UCSD-AML1 (cell line): ENCODE results near the gene GPC6.

Experiments used
- DNase-seq: peaks from one replicate; lab custom pipeline; 2025; ENCODE audit not compliant: unreplicated experiment; lab: John Stamatoyannopoulos, UW

GPC6 gene

DNA sequence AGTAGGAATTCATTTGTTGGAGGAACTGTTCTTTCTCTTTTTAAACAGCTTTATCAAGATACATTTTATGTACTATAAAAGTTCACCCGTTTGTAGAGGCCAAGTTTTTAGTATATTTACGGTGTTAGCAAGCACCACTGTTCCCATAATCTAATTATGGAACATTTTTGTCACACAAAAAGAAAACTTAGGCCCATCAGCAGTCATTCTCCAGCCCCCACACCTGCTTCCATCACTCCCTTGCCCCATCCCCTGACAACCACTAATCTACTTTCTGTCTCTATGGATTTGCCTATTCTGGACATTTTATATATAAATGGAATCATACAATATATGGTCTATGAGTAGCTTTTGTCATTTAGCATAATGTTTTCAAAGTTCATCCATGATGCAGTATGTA lies 787.9 kb downstream of the GPC6 start:
- no peak for DNase-seq

- no peak for DNase-seq
These were observed 793.8 kb downstream of the GPC6 start for GRCh38 chr13:94020426-94020825.

- DNase-seq: no peak
These were observed 794.2 kb downstream of the GPC6 start for GRCh38 chr13:94020833-94021232.

DNA sequence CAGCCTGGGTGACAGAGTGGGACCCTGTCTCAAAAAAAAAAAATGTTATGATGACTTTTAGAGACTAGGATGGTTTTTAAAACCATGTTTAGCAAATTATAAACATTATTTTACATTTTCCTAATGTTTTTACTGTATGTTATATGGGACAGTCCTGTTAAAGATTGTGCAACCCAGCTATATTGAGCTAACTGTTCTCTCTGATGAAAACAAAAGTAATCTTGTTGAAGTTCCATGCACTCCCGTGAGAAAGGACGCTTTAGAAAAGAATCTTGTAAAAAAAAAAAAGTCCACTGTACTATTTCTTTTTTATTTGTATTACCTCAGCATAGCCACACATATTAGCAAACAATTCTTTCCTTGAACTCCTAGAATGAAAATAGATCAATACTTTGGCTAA lies 801.6 kb downstream of the GPC6 start:
- no peak for DNase-seq

DNA sequence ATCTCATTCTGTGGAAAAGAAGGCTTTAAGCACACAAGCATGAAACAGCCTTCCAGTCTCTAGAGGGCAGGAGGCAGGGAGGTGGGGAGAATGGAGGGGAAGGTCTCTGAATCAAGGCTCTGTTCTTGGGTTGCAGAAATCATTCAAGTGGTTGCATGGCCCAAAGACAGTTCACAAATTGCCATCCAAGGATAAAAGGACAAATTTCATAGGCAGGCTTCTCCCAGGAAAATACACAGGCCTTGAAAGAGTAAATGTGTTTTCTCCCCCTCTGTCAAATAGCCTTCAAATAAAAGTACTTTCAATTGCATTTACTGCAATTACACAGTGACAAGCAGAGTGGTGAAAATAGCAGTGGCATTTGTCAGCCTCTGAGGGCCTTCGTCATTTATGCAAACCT lies 802.0 kb downstream of the GPC6 start:
- DNase-seq: no peak

DNA sequence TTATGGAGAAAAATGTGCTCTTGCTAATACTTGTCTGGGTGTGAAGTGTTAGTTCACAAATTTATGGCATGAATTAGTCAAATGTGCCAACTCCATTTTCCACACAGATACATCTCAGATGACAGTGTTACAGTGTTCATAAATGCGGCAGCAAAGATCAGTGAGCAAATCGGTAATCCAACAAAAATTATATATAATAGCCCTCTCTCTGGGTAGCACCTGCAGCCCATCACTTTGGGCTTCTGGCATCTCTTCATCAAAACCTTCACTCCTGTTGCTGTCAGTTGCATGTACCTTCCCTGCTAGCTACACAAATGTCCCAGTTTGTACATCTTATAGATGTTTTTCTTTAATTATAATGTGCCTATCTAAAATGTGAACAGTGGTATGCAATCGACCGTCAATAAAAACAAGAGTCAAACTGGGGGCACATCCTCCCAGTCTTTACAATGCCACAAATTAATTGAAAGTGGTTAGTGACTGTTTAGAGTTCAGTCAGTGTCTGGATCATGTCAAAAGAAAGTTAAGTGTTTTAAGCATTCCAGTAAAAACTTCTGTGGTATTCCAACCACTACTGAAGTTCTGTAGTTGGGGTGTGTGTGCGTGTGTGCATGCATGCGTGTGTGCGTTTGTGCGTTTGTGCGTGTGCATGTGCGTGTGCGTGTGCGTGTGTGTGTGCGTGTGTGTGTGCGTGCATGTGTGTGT lies 804.0 kb downstream of the GPC6 start:
- DNase-seq: no peak

DNA sequence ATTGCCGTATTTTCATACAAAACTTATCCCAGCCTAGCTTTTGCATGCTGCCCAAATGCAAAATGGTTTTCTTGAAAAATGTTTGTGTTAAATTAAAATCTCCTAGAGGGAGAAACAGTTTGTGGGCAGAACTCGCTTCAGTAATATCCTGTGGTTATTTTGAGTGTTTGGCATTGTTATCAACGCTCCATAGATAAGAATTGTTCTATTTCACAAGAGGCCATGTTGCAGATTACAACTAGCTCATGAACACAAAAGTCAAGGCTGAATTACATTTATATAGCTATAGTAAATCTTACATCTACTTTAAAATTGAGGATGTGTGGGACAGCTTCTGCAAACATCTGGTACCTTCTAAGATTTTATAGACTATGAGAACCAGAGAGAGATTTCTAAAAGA lies 805.0 kb downstream of the GPC6 start:
- no peak for DNase-seq

DNA sequence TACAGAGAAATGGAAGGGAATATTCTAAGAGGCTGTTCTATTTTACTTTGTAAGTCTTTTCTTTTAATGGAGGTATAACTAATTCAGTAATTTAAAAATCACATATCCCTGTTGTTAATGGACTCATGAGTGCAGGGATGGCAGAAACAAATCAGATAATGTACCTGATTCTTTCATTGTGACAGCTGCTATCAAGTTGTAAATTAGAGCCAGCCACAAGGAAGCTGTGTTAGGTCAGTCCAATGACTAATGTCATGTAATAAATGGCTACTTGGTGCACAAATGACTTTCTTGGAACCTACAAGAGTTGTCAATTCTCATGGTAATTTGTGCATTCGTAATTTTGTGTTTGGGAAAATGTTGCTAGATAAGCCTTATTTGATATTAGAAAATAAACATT lies 806.5 kb downstream of the GPC6 start:
- DNase-seq: no peak

DNA sequence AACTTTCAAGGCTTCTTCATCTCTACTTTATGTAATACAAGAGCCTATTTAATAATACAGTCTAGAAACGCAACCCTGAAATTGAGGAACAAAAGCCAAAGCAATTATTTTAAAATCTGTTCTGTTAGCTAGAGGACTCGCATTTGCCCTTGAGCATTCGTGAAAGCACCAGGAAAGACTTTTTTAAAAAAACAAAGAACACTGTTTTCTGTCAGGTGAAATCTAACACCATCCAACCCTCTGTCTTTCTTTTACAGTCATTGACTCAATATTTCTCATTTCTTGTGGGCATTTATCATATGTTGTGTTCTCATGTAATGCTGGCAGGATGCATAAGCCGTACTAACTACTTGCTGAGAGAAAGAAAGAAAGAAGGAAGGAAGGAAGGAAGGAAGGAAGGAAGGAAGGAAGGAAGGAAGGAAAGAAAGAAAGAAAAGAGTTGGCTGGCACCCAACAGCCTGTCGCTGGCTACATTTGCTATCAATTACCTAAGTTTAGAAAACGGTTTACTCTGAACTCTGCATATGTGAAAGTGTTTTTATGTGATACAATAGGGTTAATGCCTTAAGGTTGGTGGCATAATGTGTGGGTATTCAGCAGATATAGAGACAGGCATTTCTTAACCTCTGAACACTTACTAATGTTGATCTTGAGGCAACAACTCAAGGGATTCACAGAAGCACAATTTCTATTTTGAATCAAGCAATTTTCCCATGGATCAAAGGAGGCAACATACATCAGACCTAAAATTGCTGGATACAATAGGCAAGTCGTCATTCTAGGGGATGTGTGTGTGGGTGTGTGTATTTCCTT lies 807.4 kb downstream of the GPC6 start:
- no peak for DNase-seq

DNA sequence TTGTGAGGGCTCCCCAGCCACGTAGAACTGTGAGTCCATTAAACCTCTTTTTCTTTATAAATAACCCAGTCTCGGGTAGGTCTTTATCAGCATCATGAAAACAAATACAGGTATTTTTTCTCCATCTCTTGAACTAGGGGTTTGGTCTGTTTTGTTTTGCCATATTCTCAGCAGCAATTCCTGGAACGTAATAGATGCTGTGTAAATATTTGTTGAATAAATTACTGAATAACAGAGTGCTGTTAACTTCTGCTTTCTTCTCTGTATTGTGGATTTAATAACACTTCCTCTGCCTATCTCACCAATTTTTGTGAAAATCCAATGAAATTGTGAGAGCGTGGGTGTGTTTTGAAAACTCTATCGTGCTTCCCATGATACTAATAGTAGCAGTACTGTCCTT lies 823.4 kb downstream of the GPC6 start:
- no peak for DNase-seq

DNA sequence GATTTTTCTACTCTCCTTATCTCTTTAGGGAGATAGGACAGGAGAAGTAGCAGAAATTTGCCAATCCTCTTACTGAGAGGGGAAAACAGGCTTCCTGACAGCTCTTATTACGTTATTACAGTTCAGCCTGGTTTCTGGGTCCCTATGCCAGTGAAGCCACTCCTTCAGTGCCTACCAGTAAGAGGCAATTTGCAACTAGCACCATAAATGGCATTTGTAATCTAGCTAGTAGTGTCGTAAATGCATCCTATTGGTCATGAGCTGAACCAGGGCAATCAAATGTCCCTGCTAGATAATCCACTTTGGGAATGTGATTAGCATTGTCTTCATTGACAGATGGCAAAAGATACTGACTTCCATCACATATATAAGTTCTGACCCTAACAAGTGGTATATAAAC lies 824.1 kb downstream of the GPC6 start:
- no peak for DNase-seq

DNA sequence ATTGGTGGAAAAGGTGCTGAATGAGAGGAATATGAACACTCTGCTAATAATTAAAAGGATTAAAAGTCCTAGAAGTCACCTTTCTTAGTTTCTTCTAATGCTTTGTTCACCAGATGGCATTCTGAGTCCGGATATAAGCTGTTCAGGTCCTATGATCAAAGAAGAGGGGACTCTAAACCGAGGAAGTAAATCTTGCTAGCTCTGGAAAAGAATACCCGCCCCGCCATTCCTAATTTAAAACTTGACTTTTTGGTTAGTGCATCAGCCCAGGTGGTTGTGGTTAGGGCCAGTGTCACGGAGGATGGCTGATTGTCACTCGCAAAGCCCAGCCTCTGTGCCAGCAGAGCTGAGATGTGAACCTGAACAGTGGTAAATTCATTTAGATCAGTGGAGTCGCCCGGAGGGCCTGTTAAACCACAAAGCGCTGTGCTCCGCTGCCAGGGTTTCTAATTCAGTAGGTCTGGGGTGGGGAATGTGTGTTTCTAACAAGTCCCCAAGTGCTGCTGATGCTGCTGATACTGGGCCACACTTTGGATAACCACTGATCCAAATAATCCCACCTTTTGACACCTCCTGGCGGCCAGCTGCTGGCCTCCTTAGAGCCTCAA lies 827.5 kb downstream of the GPC6 start:
- DNase-seq: no peak

GRCh38 chr13:94056362-94056990 lies 829.9 kb downstream of the GPC6 start:
- no peak for DNase-seq

- DNase-seq: no peak
These were observed 831.1 kb downstream of the GPC6 start for GRCh38 chr13:94057618-94058186.

GRCh38 chr13:94058821-94059360 lies 832.3 kb downstream of the GPC6 start:
- no peak for DNase-seq

DNA sequence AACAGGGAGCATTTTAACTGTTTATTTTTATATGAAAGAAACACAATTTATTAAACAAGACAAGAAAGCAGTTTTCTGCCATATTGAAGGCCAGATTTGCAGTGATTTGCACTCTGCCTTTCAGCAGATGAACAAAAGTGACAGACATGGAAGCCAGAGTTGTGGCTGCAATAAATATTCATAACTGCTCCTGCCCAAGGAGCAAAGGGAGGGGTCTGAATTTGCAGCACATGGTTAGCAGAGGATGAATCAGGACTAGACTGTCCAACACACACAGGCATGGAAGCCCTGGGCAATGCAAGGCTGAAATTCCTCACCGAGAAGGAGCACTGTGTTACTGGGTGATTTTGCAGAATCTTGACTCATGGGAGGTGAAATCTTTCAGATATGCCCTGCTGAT lies 834.7 kb downstream of the GPC6 start:
- no peak for DNase-seq

DNA sequence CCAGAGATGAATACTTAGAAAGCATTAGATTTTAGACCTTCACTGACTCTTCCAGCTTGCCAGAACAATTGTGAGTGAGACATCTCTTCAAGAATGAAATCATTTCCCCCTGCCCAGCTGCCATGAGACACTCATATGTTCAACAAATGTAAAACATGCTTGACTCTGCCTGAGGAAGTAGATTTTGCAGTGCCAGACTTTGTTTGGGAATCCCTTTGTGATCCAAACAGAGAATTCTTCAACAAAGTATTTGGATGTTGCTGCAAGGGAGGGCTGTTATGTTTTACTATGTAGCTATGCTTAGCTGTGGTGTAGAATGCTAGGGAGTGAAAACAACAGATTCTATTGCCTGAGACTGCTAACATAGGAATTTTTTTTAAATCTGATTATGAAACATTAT lies 836.5 kb downstream of the GPC6 start:
- no peak for DNase-seq

DNA sequence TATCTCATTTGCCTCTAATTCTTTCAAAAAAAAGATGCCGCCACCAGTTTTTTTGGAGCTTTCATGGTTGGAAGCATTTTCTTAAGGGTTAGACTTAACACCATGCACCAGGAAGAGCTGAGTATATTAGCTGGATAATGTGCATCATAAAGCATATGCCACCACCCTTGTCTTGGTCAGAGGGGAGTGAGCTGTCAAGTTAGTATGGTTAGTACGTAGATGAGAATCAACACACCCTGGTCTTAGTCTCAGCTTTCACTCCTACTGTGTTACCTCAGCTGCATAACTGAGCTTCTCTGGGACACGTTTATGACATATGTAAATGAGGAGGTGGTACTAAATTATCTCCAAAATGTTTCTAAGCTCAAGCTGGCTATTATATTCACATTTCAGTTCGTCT lies 837.2 kb downstream of the GPC6 start:
- DNase-seq: no peak

DNA sequence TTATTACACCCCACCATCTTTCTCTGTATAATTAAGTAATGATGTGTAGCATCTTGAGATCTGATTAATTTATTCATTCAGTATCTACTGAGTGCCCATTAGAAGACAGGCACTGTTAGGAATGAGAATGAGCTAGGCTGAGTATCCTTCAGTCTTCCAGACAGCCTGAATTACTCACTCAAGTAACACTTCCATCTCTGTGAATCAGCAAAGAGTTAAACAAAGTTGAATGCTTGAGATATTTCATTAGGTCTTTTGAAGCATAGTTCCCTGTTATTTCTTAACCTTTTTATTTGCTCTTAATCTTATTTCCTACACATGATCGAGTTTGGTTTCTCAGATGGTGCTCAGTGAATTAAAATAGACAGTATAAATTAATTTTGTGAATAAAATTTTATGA lies 839.1 kb downstream of the GPC6 start:
- no peak for DNase-seq

DNA sequence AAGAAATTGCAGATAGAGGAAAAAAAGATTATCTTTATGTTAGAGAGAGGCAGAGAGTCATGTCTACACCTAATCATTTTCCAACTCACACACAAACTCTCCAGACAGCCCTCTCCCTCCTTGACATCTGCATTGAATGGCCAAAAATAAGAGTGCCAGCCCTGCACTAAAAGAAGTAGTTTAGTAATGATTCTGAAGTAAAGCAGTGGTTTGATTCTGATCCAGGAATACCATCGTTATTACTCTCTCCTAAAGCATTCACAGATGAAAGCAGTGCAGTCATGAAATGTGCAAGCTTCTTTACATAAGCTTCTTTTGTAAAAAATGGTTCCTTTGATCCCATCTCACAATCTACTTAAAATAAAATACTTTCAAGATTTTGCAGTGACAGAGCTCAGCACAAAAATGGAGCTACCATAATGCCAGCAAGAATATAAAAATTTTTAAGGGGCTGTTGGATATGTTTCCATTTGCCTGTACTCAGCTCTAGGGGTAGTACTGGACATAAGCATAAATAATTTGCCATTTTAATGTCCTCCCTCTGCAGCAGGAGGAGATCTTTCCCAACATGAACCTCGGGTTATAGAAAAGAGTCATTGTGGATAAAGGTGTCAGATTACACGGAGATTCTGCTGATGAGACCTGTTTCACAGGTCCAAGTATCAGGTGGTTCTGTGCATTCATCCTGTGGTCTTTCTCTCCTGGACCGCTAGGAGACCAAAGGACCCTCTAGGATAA lies 846.6 kb downstream of the GPC6 start:
- no peak for DNase-seq

DNA sequence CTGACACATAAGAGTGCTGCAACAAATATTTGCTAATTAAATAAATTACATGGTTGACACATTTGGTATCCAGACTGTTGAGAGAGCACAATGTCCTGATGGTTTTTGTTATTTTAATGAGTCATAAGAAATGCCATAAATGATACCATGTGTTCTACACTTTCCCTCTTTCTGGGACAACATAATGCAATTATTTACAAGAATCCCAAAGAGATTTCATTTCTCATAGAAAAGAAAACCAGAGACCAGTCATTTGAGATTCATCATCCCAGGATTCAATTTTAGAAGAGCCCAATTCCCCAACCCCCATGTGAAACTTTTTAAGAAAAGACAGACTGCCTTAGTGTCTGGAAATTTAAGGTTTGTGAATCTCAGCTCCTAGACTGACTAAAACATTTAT lies 853.3 kb downstream of the GPC6 start:
- no peak for DNase-seq
